ENCODE results near the gene IRAK2. TPM values are rescaled to one million over a fixed set of nuclear protein-coding genes. Genes with fewer than 3 reads are reported as not detected.

Gene IRAK2
- total RNA-seq, 1 experiment from 2014 or later = 4.2 TPM

DNA sequence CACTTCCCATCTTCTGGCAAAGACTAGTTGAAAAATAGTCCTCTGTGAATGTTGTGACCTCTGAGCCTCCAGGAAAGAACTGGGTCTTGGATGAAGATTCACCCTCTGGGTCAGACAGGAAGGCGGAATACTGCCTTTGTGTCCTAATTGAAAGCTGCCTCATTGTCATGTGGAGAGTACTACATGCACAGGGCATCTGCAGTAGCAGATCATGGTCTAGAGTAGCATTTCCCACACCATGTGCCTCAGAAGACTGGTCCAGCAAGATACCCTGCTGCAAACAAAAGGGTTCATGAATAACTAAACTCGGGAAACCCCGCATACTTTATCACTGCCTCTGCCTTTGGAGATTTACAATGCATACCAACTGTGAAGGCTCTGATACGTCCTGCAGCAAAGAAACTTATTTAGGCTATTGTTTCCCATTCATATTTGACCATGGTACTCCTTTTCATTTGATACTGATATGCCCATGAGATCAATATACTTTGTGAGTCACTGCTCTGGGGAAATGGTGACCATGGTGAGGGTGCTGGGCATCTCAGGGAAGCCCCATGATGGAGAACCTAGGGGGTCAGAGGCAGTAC lies 22.7 kb downstream of the IRAK2 start:
- intact Hi-C loops (cut with micrococcal nuclease; ENCODE audit: unreplicated experiment) = no loop called here

DNA sequence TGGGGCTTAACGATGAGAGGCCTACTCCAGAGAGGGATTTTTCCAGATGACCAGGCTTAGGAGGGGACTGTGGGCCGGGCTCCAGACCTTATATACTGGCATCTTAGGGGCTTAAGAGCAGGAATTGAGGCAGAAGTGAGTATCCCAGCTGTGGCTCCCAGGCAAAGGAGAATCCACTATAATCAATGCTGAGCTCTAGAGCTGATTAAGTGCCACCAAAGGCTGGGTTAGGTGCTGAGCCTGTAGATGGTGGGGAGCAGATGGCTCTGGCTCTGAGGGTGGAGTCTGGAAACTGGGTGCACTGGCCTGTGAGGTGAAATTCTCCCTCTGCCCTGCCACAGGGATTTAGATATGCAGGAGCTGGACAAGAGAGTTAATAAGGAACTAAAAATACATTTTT lies 23.2 kb downstream of the IRAK2 start:
- CTCF ChIA-PET = no interaction called here
- Mint-ChIP-seq H3K27ac (ENCODE audit: unreplicated experiment) (no peak overlapping the region), H3K27me3 (ENCODE audit: insufficient read depth, unreplicated experiment) (no peaks in the 10 kb centered on the region), H3K4me1 (ENCODE audit: low read depth, unreplicated experiment) (peaks cover 18% of the 10 kb centered on the region), H3K9me3 (ENCODE audit: unreplicated experiment) (no peaks in the 10 kb centered on the region), H3K4me3 (ENCODE audit: unreplicated experiment) (no peak overlapping the region), H3K36me3 (ENCODE audit: insufficient read depth, unreplicated experiment) (peaks cover 6% of the 10 kb centered on the region)
- intact Hi-C loops (cut with micrococcal nuclease; ENCODE audit: unreplicated experiment) = no loop called here
- TF ChIP-seq, protein P1, sequence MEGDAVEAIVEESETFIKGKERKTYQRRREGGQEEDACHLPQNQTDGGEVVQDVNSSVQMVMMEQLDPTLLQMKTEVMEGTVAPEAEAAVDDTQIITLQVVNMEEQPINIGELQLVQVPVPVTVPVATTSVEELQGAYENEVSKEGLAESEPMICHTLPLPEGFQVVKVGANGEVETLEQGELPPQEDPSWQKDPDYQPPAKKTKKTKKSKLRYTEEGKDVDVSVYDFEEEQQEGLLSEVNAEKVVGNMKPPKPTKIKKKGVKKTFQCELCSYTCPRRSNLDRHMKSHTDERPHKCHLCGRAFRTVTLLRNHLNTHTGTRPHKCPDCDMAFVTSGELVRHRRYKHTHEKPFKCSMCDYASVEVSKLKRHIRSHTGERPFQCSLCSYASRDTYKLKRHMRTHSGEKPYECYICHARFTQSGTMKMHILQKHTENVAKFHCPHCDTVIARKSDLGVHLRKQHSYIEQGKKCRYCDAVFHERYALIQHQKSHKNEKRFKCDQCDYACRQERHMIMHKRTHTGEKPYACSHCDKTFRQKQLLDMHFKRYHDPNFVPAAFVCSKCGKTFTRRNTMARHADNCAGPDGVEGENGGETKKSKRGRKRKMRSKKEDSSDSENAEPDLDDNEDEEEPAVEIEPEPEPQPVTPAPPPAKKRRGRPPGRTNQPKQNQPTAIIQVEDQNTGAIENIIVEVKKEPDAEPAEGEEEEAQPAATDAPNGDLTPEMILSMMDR (IDR thresholded peaks at IDR 0.05; ENCODE audit: insufficient read depth in 1 of 2, low read depth in 1 of 2, low read length in 1 of 2, severe bottlenecking in 1 of 2, unreplicated experiment in 1 of 2) = no peak
- no peaks in the 10 kb centered on the region for H3K9me3 ChIP-seq
- H3K27me3 ChIP-seq (replicated peaks; ENCODE audit: control insufficient read depth, insufficient read depth, low read length) = no peaks in the 10 kb centered on the region
- no peak for DNase-seq
- peaks cover 34% of the 10 kb centered on the region for H3K4me1 ChIP-seq
- no peak overlapping the region for H3K4me3 ChIP-seq (ENCODE audit: low read depth, low read length)
- BruUV-seq (replicated peaks) = no TSS peak
- H3K36me3 ChIP-seq (ENCODE audit: control insufficient read depth, insufficient read depth, low read length) = no peaks in the 10 kb centered on the region; the same call in 1 of the 2 replicates
- POLR2A ChIA-PET = interaction anchor here (0.7 kb wide), 1 partner anchor 10 kb away, joined by 3 read pairs; no protein-coding TSS in a partner anchor

More for the DNA sequence above, 22.7 kb downstream of the IRAK2 start:
- Histone ChIP-seq H3K36me3 (ENCODE audit: control insufficient read depth, insufficient read depth, low read length) (no peaks in the 10 kb centered on the region; the same call in 1 of the 2 replicates), H3K9me3 (no peaks in the 10 kb centered on the region), H3K4me1 (peaks cover 28% of the 10 kb centered on the region), H3K27me3 (replicated peaks; ENCODE audit: control insufficient read depth, insufficient read depth, low read length) (no peaks in the 10 kb centered on the region), H3K4me3 (ENCODE audit: low read depth, low read length) (no peak overlapping the region)
- H3K4me3 Mint-ChIP-seq (ENCODE audit: unreplicated experiment) = no peak overlapping the region
- no peak for DNase-seq
- peaks cover 18% of the 10 kb centered on the region for H3K4me1 Mint-ChIP-seq (ENCODE audit: low read depth, unreplicated experiment)
- TF ChIP-seq, protein P1 (IDR thresholded peaks at IDR 0.05; ENCODE audit: insufficient read depth in 1 of 2, low read depth in 1 of 2, low read length in 1 of 2, severe bottlenecking in 1 of 2, unreplicated experiment in 1 of 2) = no peak
- no TSS peak for BruUV-seq (replicated peaks)
- H3K27ac Mint-ChIP-seq (ENCODE audit: unreplicated experiment) = no peak overlapping the region
- POLR2A ChIA-PET = no interaction called here
- H3K36me3 Mint-ChIP-seq (ENCODE audit: insufficient read depth, unreplicated experiment) = peaks cover 6% of the 10 kb centered on the region
- no peaks in the 10 kb centered on the region for H3K27me3 Mint-ChIP-seq (ENCODE audit: insufficient read depth, unreplicated experiment)
- H3K9me3 Mint-ChIP-seq (ENCODE audit: unreplicated experiment) = no peaks in the 10 kb centered on the region
- CTCF ChIA-PET = interaction anchor here (1.4 kb wide), 1 partner anchor 17 kb away, joined by 4 read pairs; no protein-coding TSS in a partner anchor

DNA sequence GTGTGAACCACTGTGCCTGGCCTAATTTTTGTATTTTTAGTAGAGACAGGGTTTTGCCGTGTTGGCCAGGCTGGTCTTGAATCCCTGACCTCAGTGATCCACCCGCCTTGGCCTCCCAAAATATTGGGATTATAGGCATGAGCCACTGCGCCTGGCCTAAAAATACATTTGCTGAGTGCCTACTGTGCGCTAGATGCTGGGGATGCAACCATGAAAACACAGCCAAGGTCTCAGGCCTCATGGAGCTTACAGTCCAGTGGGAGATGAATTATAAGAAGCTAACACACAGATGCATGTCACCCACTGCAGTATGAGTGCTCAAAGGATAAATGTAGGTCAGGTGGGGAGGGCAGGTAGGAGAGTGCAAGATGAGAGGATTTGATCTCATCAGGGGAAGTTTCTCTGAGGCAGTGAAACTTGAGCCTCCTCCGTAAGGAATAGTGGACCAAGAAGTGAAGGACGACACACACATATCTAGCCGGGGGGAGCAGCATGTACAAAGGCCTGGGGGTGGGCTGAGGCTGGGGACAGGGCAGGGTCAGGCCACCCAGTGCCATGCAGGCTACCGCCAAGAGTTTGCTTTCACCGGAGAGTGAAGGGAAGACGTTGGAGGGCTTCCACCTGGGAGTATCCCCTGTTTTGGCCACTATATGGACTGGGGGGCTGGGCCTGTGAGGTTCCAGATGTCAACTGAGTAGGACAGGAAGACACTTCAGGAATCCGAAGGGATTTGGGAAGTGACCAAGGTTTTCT lies 24.3 kb downstream of the IRAK2 start:
- POLR2A ChIA-PET = no interaction called here
- H3K27me3 ChIP-seq (replicated peaks; ENCODE audit: control insufficient read depth, insufficient read depth, low read length) = no peaks in the 10 kb centered on the region
- peaks cover 42% of the 10 kb centered on the region for H3K4me1 ChIP-seq
- TF ChIP-seq, protein P1 (IDR thresholded peaks at IDR 0.05; ENCODE audit: insufficient read depth in 1 of 2, low read depth in 1 of 2, low read length in 1 of 2, severe bottlenecking in 1 of 2, unreplicated experiment in 1 of 2) = no peak
- CTCF ChIA-PET = no interaction called here
- no peak overlapping the region for H3K4me3 Mint-ChIP-seq (ENCODE audit: unreplicated experiment)
- peaks cover 6% of the 10 kb centered on the region for H3K36me3 Mint-ChIP-seq (ENCODE audit: insufficient read depth, unreplicated experiment)
- H3K27ac Mint-ChIP-seq (ENCODE audit: unreplicated experiment) = no peak overlapping the region
- DNase-seq = no peak
- H3K9me3 ChIP-seq = no peaks in the 10 kb centered on the region
- H3K9me3 Mint-ChIP-seq (ENCODE audit: unreplicated experiment) = no peaks in the 10 kb centered on the region
- intact Hi-C loops (cut with micrococcal nuclease; ENCODE audit: unreplicated experiment) = no loop called here
- no TSS peak for BruUV-seq (replicated peaks)
- H3K27me3 Mint-ChIP-seq (ENCODE audit: insufficient read depth, unreplicated experiment) = no peaks in the 10 kb centered on the region
- peaks cover 23% of the 10 kb centered on the region for H3K4me1 Mint-ChIP-seq (ENCODE audit: low read depth, unreplicated experiment)
- no peaks in the 10 kb centered on the region; the same call in 1 of the 2 replicates for H3K36me3 ChIP-seq (ENCODE audit: control insufficient read depth, insufficient read depth, low read length)
- no peak overlapping the region for H3K4me3 ChIP-seq (ENCODE audit: low read depth, low read length)

All from Caco-2 (cell line).